NAMALWA (cell line): ENCODE measurements around the gene ARFGAP1.

Source experiments
- DNase-seq: peaks from one replicate; pipeline ENCODE4 v3.0.0-alpha.2; 2015; ENCODE audit warnings: low spot score

The ARFGAP1 gene

GRCh38 chr20:63272105-63273058 is at the start of gene ARFGAP1:
Gene ARFGAP1 (plus strand): TSS chr20:63272813. CDS start chr20:63275581, 2,768 bp downstream.
- DNase-seq, result peak; percentile 90

- DNase-seq, result peak; percentile 70
Observed at GRCh38 chr20:63223121-63223825, 49.3 kb upstream of the ARFGAP1 start.

- no peak for DNase-seq
Observed at GRCh38 chr20:63223826-63224207, 48.8 kb upstream of the ARFGAP1 start.

GRCh38 chr20:63224412-63225081 is 48.1 kb upstream of the ARFGAP1 start:
- no peak for DNase-seq

- DNase-seq, result no peak
Observed at GRCh38 chr20:63225082-63225454, 47.5 kb upstream of the ARFGAP1 start.

DNA sequence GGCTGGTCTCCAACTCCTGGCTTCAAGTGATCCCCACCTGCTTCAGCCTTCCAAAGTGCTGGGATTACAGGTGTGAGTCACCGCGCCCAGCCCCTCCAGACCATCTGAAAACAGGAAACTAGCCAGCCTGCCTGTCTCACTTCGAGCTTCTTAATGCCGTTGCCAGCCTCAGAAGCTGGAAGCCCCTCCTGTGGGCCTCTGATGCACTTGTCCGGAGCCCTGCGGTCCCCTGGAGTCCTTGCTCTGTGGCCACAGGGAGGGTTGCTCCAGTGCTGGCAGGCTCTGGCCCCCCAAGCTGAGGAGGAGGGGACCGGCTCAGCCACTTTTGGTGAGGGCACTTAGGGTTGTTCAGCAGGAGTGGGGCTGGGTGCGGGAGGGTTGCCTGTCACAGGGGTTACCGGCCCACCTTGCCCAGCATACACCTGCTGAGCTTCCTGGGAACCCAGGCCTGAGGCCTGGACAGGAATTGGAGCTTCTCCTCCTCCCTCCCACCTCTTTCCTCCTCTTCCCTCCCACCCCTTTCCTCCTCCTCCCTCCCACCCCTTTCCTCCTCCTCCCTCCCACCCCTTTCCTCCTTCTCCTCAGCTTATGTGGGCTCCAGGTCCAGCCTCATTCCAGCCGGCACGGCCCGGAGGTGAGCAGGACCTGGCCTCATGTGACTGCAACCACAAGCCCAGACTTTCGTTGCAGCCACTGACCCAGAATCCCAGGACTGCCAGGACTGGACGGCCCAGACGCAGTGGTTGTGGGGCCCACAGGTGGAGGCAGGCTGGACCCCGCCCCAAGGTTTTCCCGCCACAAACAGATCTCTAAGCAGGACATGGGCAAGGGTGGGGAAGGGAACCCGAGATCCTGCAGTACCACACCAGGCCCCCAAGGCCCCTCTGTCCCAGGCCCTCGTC is 46.3 kb upstream of the ARFGAP1 start:
- DNase-seq, result no peak

GRCh38 chr20:63227260-63227659 is 45.4 kb upstream of the ARFGAP1 start:
- no peak for DNase-seq

- DNase-seq, result no peak
Observed at GRCh38 chr20:63228806-63229205, 43.8 kb upstream of the ARFGAP1 start.

- DNase-seq, result no peak
Observed at GRCh38 chr20:63230800-63231268, 41.8 kb upstream of the ARFGAP1 start.

GRCh38 chr20:63232235-63233060 is 40.2 kb upstream of the ARFGAP1 start:
- DNase-seq, result no peak

GRCh38 chr20:63233061-63233344 is 39.6 kb upstream of the ARFGAP1 start:
- DNase-seq, result no peak

- DNase-seq, result no peak
Observed at GRCh38 chr20:63233924-63234323, 38.7 kb upstream of the ARFGAP1 start.

- DNase-seq, result peak; percentile 26
Observed at GRCh38 chr20:63234693-63235398, 37.8 kb upstream of the ARFGAP1 start.

DNA sequence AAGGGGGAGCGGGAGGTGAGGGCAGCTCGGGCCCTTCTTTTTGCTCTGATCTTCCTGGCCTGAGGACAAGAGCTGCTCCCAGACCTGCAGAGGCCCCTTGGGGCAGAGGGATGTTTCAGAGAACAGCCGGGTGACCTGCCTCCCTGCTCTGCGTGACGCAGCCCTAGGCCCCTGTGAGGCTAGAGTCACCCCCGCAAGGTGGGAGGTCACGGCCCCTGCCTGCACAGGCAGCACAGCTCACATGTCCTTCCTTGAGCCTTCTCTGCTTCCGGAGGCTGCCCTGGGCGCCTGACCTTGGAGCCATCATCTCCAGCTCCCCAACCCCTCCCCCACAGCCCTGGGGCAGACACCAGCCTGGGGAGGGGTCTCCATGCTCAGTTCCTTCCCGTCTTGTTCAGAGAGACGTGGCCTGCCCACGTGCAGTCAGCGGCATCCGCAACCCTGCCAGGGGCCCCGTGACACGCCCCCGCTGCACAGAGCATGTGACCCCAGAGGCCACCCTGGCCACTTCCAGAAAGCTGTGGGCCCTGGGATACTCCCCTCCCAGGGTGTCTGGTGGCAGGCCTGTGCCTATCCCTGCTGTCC is 37.1 kb upstream of the ARFGAP1 start, which contains the start of gene BIRC7:
Gene BIRC7, plus strand, starts transcription at position 507 of the 585 bp plus-strand sequence. CDS start 192 bp downstream, outside the sequence.
- DNase-seq, result peak; percentile 29

- no peak for DNase-seq
Observed at GRCh38 chr20:63236116-63236837, 36.3 kb upstream of the ARFGAP1 start.

DNA sequence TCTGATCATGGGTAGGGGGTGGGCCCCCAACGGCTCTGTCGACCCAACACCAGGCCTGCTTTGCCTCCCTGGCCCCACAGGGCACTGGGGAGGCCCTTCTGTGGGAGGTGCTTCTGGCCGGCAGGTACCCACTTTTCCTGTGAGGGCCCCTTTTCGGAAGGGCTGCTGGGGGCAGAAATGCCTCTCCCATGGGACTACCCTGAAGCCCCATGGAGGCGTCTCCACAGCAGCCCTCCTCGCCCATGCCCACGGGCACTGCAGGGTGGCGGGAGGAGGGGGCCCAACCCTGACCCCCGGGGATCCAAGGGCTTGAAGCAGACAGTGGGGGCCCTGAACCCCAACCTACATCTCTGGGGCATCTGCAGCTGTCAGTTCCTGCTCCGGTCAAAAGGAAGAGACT is 34.6 kb upstream of the ARFGAP1 start:
- DNase-seq, result no peak

- peak; percentile 55 for DNase-seq
Observed at GRCh38 chr20:63238514-63239125, 34.0 kb upstream of the ARFGAP1 start.

DNA sequence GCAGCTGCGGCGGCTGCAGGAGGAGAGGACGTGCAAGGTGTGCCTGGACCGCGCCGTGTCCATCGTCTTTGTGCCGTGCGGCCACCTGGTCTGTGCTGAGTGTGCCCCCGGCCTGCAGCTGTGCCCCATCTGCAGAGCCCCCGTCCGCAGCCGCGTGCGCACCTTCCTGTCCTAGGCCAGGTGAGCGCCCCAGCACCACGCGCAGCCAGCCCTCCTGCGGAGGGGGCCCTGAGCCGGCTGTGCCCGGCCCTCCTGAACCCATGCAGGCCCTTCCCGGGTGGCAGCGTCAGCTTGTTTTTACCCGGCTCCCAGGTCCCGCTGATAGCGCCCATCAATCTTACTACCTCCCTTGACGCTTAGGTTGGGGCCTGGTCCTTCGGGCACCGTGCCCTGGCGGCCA is 33.2 kb upstream of the ARFGAP1 start:
- no peak for DNase-seq
